Thyroid gland (tissue), 4 donors: ENCODE data around the gene CARNS1.

Source experiments
- POLR2A ChIP-seq, 2 donors: fragments of 450-650 bp; IDR thresholded peaks; one replicate each; pipeline ENCODE4 v1.6.1; 2017; ENCODE audit warnings: antibody characterized with exemption in 2 of 2, mild to moderate bottlenecking in 2 of 2, moderate library complexity in 1 of 2
- TF ChIP-seq, protein P1 (sequence below), 6 experiments: fragments of 200-600 bp in 3 of 6; fragments of 450-650 bp in 3 of 6; sonication (generic) in 3 of 6; IDR thresholded peaks; one replicate each; pipeline ENCODE4 v1.5.1; 2016 to 2019; ENCODE audit warnings: antibody characterized with exemption in 6 of 6, mild to moderate bottlenecking in 2 of 6, inconsistent platforms in 1 of 6, moderate library complexity in 1 of 6

DNA sequence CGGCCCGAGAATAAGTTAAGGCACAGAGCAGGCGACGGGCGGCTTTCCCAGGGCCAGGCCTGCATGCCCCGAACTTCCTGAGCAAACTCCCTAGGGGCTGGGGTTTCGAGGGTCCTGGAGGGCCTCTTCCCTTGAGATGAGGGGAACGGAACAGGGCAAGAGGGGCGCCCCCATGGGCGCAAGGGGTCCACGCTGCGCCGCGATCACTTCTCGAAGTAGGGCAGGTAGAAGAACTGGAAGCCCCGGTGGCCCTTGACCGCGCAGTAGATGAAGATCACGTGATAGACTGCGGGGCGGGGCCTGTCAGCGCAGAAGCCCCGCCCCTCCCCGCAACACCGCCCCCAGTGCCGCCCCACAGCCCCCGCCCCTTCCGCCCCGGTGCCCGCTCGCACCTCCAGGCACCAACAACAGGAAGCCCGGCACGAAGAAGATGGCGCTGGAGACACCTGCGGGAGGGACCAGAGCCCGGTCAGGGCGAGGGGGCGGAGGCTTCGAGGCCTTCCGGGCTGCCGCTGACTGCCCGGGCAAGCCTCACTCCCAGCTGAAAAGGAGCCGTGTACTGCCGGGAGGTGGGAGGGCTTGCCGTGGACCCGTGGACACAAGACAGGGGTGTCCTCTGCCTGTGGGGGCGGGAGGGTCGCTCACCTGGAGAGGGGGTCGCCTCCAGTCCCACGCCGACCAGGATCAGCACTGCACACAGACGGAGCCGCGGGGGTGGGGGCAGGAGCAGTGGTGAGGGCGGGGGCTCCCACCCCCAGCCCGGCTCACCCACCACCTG, 49.1 kb downstream of the CARNS1 start:
- TF ChIP-seq, protein P1, sequence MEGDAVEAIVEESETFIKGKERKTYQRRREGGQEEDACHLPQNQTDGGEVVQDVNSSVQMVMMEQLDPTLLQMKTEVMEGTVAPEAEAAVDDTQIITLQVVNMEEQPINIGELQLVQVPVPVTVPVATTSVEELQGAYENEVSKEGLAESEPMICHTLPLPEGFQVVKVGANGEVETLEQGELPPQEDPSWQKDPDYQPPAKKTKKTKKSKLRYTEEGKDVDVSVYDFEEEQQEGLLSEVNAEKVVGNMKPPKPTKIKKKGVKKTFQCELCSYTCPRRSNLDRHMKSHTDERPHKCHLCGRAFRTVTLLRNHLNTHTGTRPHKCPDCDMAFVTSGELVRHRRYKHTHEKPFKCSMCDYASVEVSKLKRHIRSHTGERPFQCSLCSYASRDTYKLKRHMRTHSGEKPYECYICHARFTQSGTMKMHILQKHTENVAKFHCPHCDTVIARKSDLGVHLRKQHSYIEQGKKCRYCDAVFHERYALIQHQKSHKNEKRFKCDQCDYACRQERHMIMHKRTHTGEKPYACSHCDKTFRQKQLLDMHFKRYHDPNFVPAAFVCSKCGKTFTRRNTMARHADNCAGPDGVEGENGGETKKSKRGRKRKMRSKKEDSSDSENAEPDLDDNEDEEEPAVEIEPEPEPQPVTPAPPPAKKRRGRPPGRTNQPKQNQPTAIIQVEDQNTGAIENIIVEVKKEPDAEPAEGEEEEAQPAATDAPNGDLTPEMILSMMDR (IDR thresholded peaks at IDR 0.05) = no peak
- peak; percentile 10 to 78 for TF ChIP-seq POLR2A (IDR thresholded peaks at IDR 0.05)
